Activated CD4-positive, alpha-beta T cell treated with anti-CD3 and anti-CD28 coated beads, Interleukin-2, amount 50 U/mL, for 1 hour (primary cell): ENCODE results near the gene RFXANK.
"Not testable (repeated sequence)": the region's sequence is repeated elsewhere in the genome, so short reads cannot be mapped to it uniquely, and the experiment has no call there.

Source experiments
- DNase-seq: peaks from one replicate; pipeline ENCODE4 v3.0.0-alpha.2; 2020

Gene RFXANK

GRCh38 chr19:19170053-19170872 is 21.8 kb upstream of the RFXANK start, which contains the start of gene MEF2B:
MEF2B (minus strand) TSS chr19:19170263; CDS start chr19:19150735, 19,528 bp downstream.
- DNase-seq: peak; percentile 75

GRCh38 chr19:19170873-19171672 is 21.0 kb upstream of the RFXANK start:
- DNase-seq: no peak

GRCh38 chr19:19171821-19172532 is 20.1 kb upstream of the RFXANK start:
- DNase-seq: no peak

- not testable (repeated sequence) for DNase-seq
Observed at GRCh38 chr19:19173243-19173642, 18.8 kb upstream of the RFXANK start.

- DNase-seq: no peak
Observed at GRCh38 chr19:19176950-19177349, 15.1 kb upstream of the RFXANK start.

GRCh38 chr19:19179548-19180441 is 12.3 kb upstream of the RFXANK start:
- no peak for DNase-seq

- no peak for DNase-seq
Observed at GRCh38 chr19:19181488-19181998, 10.5 kb upstream of the RFXANK start.

GRCh38 chr19:19185853-19186740 is 6.0 kb upstream of the RFXANK start:
- peak; percentile 57 for DNase-seq

GRCh38 chr19:19186742-19187141 is 5.3 kb upstream of the RFXANK start:
- DNase-seq: no peak

GRCh38 chr19:19191768-19192077 is 335 bp upstream of the RFXANK start:
- no peak for DNase-seq

- DNase-seq: no peak
Observed at GRCh38 chr19:19192910-19193423, 909 bp downstream of the RFXANK start.

GRCh38 chr19:19193926-19194325 is 1.9 kb downstream of the RFXANK start:
- DNase-seq: no peak

- DNase-seq: no peak
Observed at GRCh38 chr19:19201697-19202630, 9.9 kb downstream of the RFXANK start.

GRCh38 chr19:19202707-19203011 is 10.6 kb downstream of the RFXANK start:
- no peak for DNase-seq

GRCh38 chr19:19203012-19203856 is 11.2 kb downstream of the RFXANK start, which contains the start of gene NR2C2AP:
NR2C2AP (minus strand) TSS chr19:19203414; CDS start chr19:19203060, 354 bp downstream.
- DNase-seq: peak; percentile 91

- no peak for DNase-seq
Observed at GRCh38 chr19:19204181-19204580, 12.1 kb downstream of the RFXANK start.

GRCh38 chr19:19205416-19206410 is 13.7 kb downstream of the RFXANK start:
- DNase-seq: no peak
